ENCODE data around the gene OPN1SW.

GRCh38 chr7:128737441-128737840, 38.2 kb downstream of the OPN1SW start:
- TF ChIP-seq POLR2A (IDR thresholded peaks at IDR 0.05) = no peak
- TF ChIP-seq CTCF (IDR thresholded peaks at IDR 0.05 in 8 of 11, conservative IDR thresholded peaks at IDR 0.05 in 3 of 11) = no peak
- TF ChIP-seq POLR2AphosphoS5 (IDR thresholded peaks at IDR 0.05) = no peak

All from spleen (tissue), 7 donors.